CD4-positive, alpha-beta T cell treated with Interleukin-15 for 4 hours (primary cell): ENCODE data around the gene GTPBP1.
A peak's percentile ranks its signal among the peaks of the same experiment; 100 is the strongest.

Source experiments
- DNase-seq: peaks from one replicate; pipeline ENCODE4 v3.0.0-alpha.2; 2020; ENCODE audit warnings: low spot score

The GTPBP1 gene

DNA sequence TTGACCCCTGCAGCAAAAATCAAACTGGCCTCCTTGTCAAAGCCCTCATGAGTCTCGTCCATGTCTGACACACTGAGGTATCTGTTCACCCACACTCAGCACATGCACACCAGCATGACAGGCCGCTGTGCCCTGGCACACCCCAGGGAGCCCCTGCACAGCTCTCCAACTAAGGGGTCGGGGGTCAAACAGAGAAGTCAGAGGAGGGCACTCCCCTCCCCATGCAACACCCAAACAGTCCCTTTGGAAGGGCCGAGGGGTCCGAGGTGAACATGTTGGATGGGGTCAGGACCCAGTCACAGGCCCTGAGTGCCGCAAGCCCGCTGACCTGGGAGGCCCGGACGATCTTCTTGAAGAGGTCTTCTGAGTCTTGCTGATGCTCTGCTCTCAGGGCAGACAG is 35.4 kb downstream of the GTPBP1 start:
- no peak for DNase-seq

GRCh38 chr22:38741576-38741975 is 35.8 kb downstream of the GTPBP1 start:
- DNase-seq, result no peak

- no peak for DNase-seq
Measured at GRCh38 chr22:38742176-38742942, 36.6 kb downstream of the GTPBP1 start.

GRCh38 chr22:38744981-38745380 is 39.2 kb downstream of the GTPBP1 start:
- DNase-seq, result no peak

- no peak for DNase-seq
Measured at GRCh38 chr22:38745676-38746460, 40.1 kb downstream of the GTPBP1 start.

DNA sequence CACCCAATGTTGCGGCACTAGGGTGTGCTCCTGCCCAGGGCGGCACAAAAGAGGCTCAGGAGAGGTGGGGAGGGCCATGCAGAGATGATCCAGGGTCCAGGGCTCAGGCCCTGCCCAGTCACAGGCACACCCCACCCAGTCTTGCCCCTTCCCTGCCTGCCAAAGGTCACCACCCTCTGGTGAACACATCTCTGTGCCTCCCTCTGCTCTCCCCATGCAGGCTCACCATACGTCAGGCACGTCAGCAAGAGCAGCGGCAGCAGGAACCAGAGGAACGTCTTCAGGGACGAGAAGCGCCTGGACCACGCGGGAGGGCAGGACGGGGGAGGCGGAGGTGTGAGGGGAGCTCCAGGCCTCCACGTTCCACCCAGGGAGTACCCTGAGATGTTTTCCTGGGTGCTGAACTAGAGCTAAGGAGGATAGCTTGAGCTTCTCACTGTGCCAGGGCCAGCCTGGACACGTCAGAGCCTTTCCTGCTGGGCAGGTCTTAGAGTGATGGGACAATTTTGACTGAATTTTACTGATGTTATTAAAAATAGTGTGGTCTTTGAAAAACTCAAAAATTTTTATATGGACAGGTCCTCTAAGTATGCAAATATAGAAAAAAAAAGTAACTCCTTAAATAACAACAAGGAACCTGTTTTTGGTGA is 42.9 kb downstream of the GTPBP1 start:
- no peak for DNase-seq

GRCh38 chr22:38750104-38750503 is 44.4 kb downstream of the GTPBP1 start:
- no peak for DNase-seq

- no peak for DNase-seq
Measured at GRCh38 chr22:38750638-38751037, 44.9 kb downstream of the GTPBP1 start.

- no peak for DNase-seq
Measured at GRCh38 chr22:38751066-38751421, 45.3 kb downstream of the GTPBP1 start.

GRCh38 chr22:38751422-38752346 is 45.9 kb downstream of the GTPBP1 start:
- DNase-seq, result peak; percentile 70

GRCh38 chr22:38753948-38754750 is 48.4 kb downstream of the GTPBP1 start:
- peak; percentile 26 for DNase-seq

GRCh38 chr22:38754751-38755154 is 49.0 kb downstream of the GTPBP1 start:
- DNase-seq, result peak; percentile 41

DNA sequence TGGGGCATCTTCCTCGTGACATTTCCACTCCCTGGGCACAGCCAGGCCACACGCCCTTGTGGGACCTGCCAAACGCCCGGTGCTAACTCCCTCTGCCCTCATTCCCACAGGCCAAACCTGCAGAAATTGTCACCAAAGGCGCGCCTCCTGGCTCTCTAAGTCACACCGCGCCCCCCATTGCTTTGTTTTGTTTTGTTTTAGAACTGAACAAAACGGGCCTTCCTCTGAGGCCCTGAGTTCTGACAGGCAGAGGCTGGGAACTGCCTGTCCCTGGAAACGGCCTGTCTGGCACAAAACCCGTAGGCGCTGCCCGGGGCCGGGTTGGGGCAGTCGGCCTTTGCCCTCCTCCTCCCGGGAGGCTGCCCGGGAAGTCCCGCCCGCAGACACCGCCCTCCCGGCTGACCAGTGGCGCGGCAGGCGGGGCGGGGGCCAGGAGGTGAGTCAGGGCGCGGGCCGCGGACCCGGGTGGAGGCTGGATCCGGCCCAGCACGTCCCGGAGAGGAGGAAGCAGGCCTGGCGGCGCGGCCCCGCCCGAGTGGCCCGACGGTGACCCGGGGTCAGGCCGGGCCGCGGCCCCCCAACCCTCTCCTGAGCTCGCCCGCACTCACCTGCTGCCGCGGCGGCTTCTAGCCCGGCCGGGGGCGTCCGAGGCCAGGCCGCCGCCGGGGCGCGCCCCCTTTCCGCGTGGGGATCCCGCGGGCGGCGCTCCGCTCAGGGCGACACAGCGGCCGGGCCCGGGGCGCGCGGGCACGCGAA is 49.6 kb downstream of the GTPBP1 start:
- DNase-seq, result peak; percentile 49

DNA sequence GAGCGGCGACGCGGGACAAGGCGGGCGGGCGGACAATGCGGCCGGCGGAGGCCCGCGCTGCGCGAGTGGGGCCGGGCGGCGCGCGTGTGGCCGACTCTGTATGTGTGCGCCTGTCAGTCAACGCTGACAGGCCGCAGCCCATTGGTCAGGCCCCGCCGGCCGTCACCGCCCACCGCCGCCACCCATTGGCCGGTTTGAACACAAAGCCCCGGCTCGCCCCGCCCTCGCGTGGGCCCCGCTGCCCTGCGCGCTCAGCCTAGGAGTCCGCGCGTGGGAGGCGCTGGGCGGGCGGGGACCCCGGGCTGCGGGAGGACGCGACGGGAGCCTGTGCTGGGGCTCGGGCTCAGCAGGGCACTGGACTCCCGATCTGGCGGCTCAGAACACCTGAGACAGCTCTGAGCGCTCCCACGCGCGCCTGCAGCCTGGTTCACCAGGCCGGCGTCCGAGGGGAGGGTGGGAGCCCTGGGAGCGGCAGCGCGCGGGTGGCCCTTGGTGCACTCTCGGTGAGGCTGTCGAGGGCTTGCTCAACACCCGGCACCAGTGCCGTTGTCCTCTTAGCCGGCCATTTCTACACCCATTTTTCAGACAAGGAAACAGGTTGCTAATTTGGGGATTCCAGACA is 50.3 kb downstream of the GTPBP1 start, which contains the start of gene SUN2:
Gene SUN2 (minus strand): TSS at position 88 of the 622 bp plus-strand sequence. CDS start 3,370 bp downstream, outside the sequence.
- peak; percentile 94 for DNase-seq

GRCh38 chr22:38756711-38757463 is 51.1 kb downstream of the GTPBP1 start:
- peak; percentile 24 for DNase-seq

- no peak for DNase-seq
Measured at GRCh38 chr22:38757464-38757757, 51.7 kb downstream of the GTPBP1 start.

- DNase-seq, result peak; percentile 62
Measured at GRCh38 chr22:38758276-38758945, 52.7 kb downstream of the GTPBP1 start.

- no peak for DNase-seq
Measured at GRCh38 chr22:38759005-38759404, 53.3 kb downstream of the GTPBP1 start.
